ENCODE data around the gene LIN28A. TPM values are rescaled to one million over a fixed set of nuclear protein-coding genes. Genes with fewer than 3 reads are reported as not detected.
A peak's percentile ranks its signal among the peaks of the same experiment; 100 is the strongest.

LIN28A gene
- total RNA-seq, 1 experiment from 2014 or later, result 1,289 TPM

GRCh38 chr1:26470878-26471497, 60.4 kb downstream of the LIN28A start:
- Histone ChIP-seq H2BK15ac (ENCODE audit: low read depth, low read length) (no peak overlapping the region), H3K14ac (ENCODE audit: insufficient read depth, low read length) (no peak overlapping the region), H3K79me1 (ENCODE audit: insufficient read depth, low read depth, low read length, poor library complexity, severe bottlenecking) (no peaks in the 10 kb centered on the region), H2BK5ac (ENCODE audit: insufficient read length, low read length) (no peak overlapping the region), H3K56ac (ENCODE audit: insufficient read length, low read depth, low read length) (no peak overlapping the region), H3K4me2 (ENCODE audit: insufficient read depth, insufficient read length, low read length) (peak overlapping the region; percentile 59), H3K23ac (ENCODE audit: insufficient read length, low read depth, low read length) (no peak overlapping the region), H3K23me2 (ENCODE audit: insufficient read length, low read depth, low read length, poor library complexity, severe bottlenecking) (peaks cover 10% of the 10 kb centered on the region), H2BK120ac (ENCODE audit: low read depth, low read length, poor library complexity, severe bottlenecking) (no peak overlapping the region), H3K27ac (ENCODE audit: insufficient read length, low read depth, low read length) (no peak overlapping the region), H3K18ac (ENCODE audit: insufficient read length, low read depth, low read length) (no peak overlapping the region), H2AFZ (ENCODE audit: low read length) (no peak overlapping the region), H4K8ac (replicated peaks; ENCODE audit: insufficient read length, low read depth, low read length) (no peak overlapping the region), H4K91ac (ENCODE audit: insufficient read length, low read depth, low read length) (no peak overlapping the region), H2BK12ac (ENCODE audit: insufficient read length, low read depth, low read length) (no peak overlapping the region), H4K5ac (ENCODE audit: insufficient read length, low read depth, low read length) (no peak overlapping the region), H2BK20ac (ENCODE audit: low read depth, low read length, poor library complexity, severe bottlenecking) (no peak overlapping the region), H3K27me3 (ENCODE audit: insufficient read depth, low read length) (no peaks in the 10 kb centered on the region), H3K79me2 (ENCODE audit: insufficient read depth, low read length) (peaks cover 4% of the 10 kb centered on the region; the same call in 1 of the 2 replicates), H3K4me1 (ENCODE audit: insufficient read depth, low read length) (no peaks in the 10 kb centered on the region; the same call in 1 of the 2 replicates), H2AK5ac (ENCODE audit: insufficient read length, low read length) (no peak overlapping the region), H3K9me3 (ENCODE audit: control insufficient read depth, low read depth, low read length) (no peaks in the 10 kb centered on the region), H3T11ph (ENCODE audit: low read length) (no peak overlapping the region), H3K4ac (ENCODE audit: low read depth, low read length) (no peak overlapping the region), H3K9ac (ENCODE audit: extremely low read depth, insufficient read length, low read length) (no peak overlapping the region), H4K20me1 (ENCODE audit: control insufficient read depth, insufficient read depth, insufficient read length) (no peaks in the 10 kb centered on the region)
- DNase-seq, result peak; percentile 40
- Mint-ChIP-seq H3K9me3 (no peaks in the 10 kb centered on the region), H3K27ac (peak overlapping the region; percentile 33 to 98 (median 73); a peak in 2 of 7 replicates), H3K27me3 (ENCODE audit: low read depth) (no peaks in the 10 kb centered on the region; the same call in 1 of the 2 replicates), H3K4me3 (peak overlapping the region; percentile 88 to 90), H3K4me1 (peaks cover 31 to 42% of the 10 kb centered on the region in 2 experiments), H3K36me3 (ENCODE audit: insufficient read depth in 1 of 3, low read depth in 3 of 3) (peaks cover 34 to 67% (median 65%) of the 10 kb centered on the region in 3 experiments)
- TF ChIP-seq CTCF (conservative IDR thresholded peaks at IDR 0.05), result no peak
- no CpG with 5 or more reads among the region's 14 CpGs for WGBS (ENCODE audit: extremely low coverage, insufficient read length, low lambda C conversion rate)
